C4-2B (cell line): ENCODE measurements around the gene FCHO1.

ENCODE experiments used
- H3K27ac ChIP-seq: fragments of 450-650 bp; 2 replicates; pipeline ENCODE4 v1.5.1; 2017
- CTCF ChIP-seq: fragments of 450-650 bp; conservative IDR thresholded peaks from 2 replicates; pipeline ENCODE4 v1.5.1; 2017; ENCODE audit warnings: mild to moderate bottlenecking
- ZFX ChIP-seq: fragments of 450-650 bp; IDR thresholded peaks from 2 replicates; pipeline ENCODE4 v1.6.1; 2017

FCHO1 gene

DNA sequence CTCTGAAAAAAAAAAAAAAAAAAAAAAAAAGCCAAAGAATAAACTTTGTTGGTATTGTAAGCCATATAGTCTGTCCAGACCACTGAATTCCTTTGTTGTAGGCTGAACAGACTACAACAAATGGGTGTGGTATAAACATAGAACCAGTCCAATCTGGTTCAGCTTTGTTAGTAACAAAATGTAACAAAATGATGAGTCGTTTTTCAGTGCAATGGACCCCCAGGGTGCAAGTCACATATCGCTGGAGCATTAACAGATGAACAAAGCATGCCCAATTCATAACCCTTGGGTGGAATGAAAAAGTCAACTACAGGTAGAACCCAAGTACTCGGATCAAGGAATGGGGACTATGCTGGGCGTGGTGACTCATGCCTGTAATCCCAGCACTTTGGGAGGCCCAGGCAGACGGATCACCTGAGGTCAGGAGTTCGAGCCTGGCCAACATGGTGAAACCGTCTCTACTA lies 13.6 kb upstream of the FCHO1 start:
- no peak for TF ChIP-seq CTCF
- TF ChIP-seq ZFX: no peak
- no peak overlapping the region for H3K27ac ChIP-seq

DNA sequence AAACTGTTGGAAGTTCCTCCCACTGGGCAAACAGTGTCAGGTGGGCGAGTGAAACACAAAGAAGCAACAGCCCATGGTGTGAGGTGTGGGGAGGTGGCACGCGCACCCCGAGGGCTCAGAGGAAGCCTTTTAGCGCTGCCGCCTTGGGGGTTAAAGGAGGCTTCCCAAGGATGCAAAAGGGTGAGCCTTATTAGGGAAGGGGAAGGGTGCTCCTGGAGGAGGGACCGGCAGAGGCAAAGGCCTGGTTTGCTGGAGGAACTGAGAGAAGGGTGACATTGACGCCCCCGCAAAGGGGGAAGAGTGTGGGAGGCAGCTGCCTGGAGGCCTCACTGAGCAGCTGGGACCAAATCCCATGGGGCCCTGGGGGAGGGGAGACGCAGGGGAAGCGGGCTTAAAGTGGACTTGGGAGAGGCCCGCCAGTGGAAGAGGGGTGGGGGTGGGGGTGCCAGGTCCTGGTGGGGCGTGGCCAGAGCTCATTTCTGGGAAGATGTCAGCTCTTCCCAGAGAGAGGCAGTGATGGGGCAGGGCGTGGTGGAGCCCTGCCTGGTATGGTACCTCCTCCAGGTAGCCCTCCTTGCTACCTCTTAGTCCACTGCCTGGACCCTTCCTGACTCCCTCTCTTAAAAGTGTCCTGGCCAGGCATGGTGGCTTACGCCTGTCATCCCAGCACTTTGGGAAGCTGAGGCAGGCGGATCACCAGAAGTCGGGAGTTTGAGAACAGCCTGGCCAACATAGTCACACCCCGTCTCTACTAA lies 12.0 kb upstream of the FCHO1 start:
- H3K27ac ChIP-seq: no peak overlapping the region

DNA sequence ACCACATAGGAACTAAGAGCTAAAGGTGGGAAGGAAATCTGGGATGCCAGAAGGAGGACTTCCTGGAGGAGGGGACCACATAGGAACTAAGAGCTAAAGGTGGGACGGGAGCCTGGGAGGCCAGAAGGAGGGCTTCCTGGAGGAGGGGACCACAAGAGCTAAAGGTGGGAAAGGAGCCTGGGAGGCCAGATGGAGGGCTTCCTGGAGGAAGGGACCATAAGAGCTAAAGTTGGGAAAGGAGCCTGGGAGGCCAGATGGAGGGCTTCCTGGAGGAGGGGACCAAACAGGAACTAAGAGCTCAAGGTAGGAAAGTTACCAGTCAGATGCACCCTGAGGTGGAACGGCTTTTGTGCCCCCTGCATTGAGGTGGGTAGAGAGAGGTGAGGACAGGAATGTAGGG lies 9.8 kb upstream of the FCHO1 start:
- H3K27ac ChIP-seq: no peak overlapping the region
- TF ChIP-seq CTCF (no peak), ZFX (no peak)

More for the DNA sequence above, 12.0 kb upstream of the FCHO1 start:
- no peak for TF ChIP-seq CTCF
- TF ChIP-seq ZFX: no peak

- no peak for TF ChIP-seq CTCF
- H3K27ac ChIP-seq: no peak overlapping the region
These were observed 7.2 kb upstream of the FCHO1 start for GRCh38 chr19:17743874-17744580.

GRCh38 chr19:17747205-17748098 lies 3.8 kb upstream of the FCHO1 start:
- H3K27ac ChIP-seq: no peak overlapping the region
- TF ChIP-seq ZFX: no peak
- TF ChIP-seq CTCF: no peak

DNA sequence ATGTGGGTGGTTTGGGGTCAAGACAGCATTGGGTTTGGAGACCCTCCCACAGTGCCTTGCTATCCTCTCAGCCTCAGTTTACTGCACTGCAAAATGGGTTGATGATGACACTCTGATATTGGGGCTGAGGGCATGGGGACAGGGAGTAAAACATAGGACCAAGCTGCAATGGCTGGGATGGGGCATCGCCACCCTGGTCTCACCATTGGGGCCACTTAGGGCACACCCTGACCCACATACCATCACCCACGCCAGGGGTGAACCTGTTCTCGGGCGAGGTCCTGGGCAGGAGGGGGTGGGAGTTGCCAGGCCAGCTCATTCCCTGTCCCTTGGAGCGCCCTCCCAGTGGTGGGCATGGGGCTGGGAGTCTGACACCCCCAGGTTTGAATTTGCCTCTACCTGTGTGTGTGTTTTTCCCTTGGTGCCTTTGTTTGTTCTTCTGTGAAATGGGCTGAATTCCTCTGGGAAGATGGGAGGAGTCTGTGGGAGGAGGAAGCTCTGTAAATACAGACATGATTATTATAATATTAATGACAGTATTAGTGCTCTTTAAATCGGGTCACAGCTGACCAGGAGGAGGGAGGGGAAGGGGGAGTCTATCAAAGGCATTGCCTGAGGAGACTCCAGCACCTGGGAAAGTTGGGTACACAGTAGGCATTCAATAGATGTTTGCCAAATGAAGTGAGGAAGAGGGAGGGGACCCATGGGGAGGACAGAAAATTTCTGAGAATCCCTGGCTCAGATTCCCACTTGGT lies 2.2 kb upstream of the FCHO1 start:
- H3K27ac ChIP-seq: no peak overlapping the region
- TF ChIP-seq CTCF: no peak
- TF ChIP-seq ZFX: no peak
